Liver (tissue), 3 donors: Measurements from ENCODE around the gene CHERP.

Experiments used
- HNF4G ChIP-seq: IDR thresholded peaks from 2 replicates; pipeline ENCODE4 v1.6.1; 2016; ENCODE audit warnings: antibody characterized with exemption
- JUND ChIP-seq, 2 donors: IDR thresholded peaks; 2 replicates each; pipeline ENCODE4 v1.6.1; 2016; ENCODE audit warnings: antibody characterized with exemption in 2 of 2
- RAD21 ChIP-seq, 2 donors: IDR thresholded peaks; 2 replicates each; pipeline ENCODE4 v1.6.1; 2016; ENCODE audit warnings: antibody characterized with exemption in 2 of 2, mild to moderate bottlenecking in 2 of 2
- SP1 ChIP-seq: IDR thresholded peaks from 2 replicates; pipeline ENCODE4 v1.6.1; 2018; ENCODE audit warnings: antibody characterized with exemption, mild to moderate bottlenecking
- TAF1 ChIP-seq: conservative IDR thresholded peaks from 2 replicates; pipeline ENCODE4 v1.6.1; 2016; ENCODE audit warnings: antibody characterized with exemption, mild to moderate bottlenecking
- ZBTB33 ChIP-seq: IDR thresholded peaks from 2 replicates; pipeline ENCODE4 v1.6.1; 2016; ENCODE audit warnings: antibody characterized with exemption
- TF ChIP-seq, protein P1 (sequence below): fragments of 150-350 bp; IDR thresholded peaks from 2 replicates; pipeline ENCODE4 v1.5.1; 2017; ENCODE audit warnings: improper control_type of control experiment, low read depth, low read length; ENCODE audit not compliant: missing input control
- TF ChIP-seq, protein P2 (sequence below): IDR thresholded peaks from 2 replicates; pipeline ENCODE4 v1.6.1; 2016; ENCODE audit warnings: antibody characterized with exemption, mild to moderate bottlenecking
- donor health status: healthy.
- donor health status: healthy.

DNA sequence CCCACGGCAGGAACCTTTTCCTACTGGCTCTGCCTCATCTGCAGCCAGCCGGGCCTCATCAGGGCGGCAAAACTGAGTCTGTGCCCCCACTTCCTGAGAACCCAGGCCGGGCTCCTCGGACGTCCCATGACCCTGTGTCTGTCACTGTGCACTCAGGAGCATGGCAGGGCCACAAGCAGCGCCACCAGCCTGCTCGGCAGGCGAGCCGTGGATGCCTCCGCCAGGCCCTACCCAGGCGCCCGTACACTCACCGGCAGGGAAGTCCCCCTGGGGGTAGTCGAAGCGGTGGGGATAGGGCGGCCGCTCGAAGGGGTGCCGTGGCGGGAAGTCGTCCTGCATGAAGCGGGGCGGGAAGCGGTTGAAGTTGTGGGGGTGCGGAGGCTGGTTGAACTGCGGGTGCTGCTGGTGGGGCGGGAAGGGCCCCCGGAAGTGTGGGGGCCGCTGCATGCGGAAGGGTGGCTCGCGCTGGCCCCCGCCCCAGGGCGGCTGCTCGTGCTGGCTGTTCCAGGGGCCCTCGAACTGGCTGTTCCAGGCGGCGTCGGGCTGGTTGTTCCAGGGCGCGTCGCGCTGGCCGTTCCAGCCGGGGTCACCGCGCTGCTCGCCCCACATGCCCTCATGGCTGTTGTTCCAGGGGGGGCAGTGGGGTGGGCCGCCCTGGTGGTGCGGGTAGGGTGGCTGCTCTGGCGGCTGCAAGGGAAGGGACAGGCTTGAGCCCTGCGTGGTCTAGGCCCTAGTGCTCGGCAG lies 17.1 kb downstream of the CHERP start:
- TF ChIP-seq, protein P1, sequence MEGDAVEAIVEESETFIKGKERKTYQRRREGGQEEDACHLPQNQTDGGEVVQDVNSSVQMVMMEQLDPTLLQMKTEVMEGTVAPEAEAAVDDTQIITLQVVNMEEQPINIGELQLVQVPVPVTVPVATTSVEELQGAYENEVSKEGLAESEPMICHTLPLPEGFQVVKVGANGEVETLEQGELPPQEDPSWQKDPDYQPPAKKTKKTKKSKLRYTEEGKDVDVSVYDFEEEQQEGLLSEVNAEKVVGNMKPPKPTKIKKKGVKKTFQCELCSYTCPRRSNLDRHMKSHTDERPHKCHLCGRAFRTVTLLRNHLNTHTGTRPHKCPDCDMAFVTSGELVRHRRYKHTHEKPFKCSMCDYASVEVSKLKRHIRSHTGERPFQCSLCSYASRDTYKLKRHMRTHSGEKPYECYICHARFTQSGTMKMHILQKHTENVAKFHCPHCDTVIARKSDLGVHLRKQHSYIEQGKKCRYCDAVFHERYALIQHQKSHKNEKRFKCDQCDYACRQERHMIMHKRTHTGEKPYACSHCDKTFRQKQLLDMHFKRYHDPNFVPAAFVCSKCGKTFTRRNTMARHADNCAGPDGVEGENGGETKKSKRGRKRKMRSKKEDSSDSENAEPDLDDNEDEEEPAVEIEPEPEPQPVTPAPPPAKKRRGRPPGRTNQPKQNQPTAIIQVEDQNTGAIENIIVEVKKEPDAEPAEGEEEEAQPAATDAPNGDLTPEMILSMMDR, result no peak
- TF ChIP-seq, protein P2, sequence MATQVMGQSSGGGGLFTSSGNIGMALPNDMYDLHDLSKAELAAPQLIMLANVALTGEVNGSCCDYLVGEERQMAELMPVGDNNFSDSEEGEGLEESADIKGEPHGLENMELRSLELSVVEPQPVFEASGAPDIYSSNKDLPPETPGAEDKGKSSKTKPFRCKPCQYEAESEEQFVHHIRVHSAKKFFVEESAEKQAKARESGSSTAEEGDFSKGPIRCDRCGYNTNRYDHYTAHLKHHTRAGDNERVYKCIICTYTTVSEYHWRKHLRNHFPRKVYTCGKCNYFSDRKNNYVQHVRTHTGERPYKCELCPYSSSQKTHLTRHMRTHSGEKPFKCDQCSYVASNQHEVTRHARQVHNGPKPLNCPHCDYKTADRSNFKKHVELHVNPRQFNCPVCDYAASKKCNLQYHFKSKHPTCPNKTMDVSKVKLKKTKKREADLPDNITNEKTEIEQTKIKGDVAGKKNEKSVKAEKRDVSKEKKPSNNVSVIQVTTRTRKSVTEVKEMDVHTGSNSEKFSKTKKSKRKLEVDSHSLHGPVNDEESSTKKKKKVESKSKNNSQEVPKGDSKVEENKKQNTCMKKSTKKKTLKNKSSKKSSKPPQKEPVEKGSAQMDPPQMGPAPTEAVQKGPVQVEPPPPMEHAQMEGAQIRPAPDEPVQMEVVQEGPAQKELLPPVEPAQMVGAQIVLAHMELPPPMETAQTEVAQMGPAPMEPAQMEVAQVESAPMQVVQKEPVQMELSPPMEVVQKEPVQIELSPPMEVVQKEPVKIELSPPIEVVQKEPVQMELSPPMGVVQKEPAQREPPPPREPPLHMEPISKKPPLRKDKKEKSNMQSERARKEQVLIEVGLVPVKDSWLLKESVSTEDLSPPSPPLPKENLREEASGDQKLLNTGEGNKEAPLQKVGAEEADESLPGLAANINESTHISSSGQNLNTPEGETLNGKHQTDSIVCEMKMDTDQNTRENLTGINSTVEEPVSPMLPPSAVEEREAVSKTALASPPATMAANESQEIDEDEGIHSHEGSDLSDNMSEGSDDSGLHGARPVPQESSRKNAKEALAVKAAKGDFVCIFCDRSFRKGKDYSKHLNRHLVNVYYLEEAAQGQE, result no peak
- TF ChIP-seq SP1 (no peak), JUND (IDR thresholded peaks at IDR 0.05) (no peak), HNF4G (no peak), RAD21 (IDR thresholded peaks at IDR 0.05) (no peak), TAF1 (no peak), ZBTB33 (no peak)
